ENCODE data around the gene PDCD4. TPM values are rescaled to one million over a fixed set of nuclear protein-coding genes. Genes with fewer than 3 reads are reported as not detected.
"Not testable (repeated sequence)": the region's sequence is repeated elsewhere in the genome, so short reads cannot be mapped to it uniquely, and the experiment has no call there.

PDCD4 gene
- total RNA-seq, 2 experiments from 2014 or later: 125 TPM

DNA sequence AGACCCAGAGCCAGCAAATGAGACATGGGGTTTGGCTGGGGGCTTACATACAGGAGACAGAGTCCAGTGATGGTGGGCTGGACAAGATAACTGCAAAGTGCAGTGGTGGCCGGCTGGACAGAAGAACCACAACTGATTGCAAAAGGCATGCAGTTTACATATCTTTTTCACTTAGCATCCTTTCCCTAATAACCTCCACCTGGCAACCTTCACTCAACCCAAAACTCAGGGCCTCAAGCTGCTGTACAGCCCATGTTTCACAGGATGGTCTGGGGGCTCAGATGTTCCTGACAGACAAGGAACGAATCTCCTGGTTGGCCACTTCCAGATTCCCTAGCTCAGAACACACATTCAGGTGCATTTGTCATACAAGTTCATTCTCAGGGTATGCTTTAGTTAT lies 7.8 kb upstream of the PDCD4 start:
- Mint-ChIP-seq H3K4me3 (no peak overlapping the region), H3K27ac (peak overlapping the region; percentile 95), H3K36me3 (peaks cover 6% of the 10 kb centered on the region), H3K27me3 (no peaks in the 10 kb centered on the region), H3K9me3 (peaks cover 2% of the 10 kb centered on the region), H3K4me1 (peaks cover 94% of the 10 kb centered on the region)
- DNase-seq: no peak

DNA sequence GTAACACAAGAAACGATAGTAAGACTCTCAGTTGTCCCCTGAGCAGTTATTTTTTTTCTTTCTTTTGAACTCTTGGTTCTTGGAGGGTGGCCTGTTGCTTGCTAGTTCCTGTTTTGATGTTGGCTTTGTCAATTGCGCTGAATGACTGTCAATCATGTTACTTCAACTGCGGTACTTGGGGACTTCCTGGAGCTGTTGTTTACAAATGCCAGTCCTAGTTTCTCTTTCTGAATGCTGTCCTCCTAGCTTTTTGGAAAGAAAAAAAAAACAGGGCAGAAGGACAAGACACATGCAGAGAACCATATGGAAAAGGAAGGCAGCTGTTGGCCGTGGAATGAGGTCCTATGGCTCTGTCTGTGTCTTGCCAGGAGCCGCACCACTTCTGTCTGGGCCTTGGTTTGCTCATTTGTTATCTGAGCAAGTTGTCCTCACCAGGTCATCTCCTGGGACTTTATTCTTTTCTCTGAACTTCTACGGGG lies 7.0 kb upstream of the PDCD4 start:
- Mint-ChIP-seq H3K4me1 (peaks cover 94% of the 10 kb centered on the region), H3K27ac (peak overlapping the region; percentile 95), H3K4me3 (peak overlapping the region; percentile 68), H3K9me3 (peaks cover 2% of the 10 kb centered on the region), H3K27me3 (no peaks in the 10 kb centered on the region), H3K36me3 (peaks cover 10% of the 10 kb centered on the region)
- no peak for DNase-seq

DNA sequence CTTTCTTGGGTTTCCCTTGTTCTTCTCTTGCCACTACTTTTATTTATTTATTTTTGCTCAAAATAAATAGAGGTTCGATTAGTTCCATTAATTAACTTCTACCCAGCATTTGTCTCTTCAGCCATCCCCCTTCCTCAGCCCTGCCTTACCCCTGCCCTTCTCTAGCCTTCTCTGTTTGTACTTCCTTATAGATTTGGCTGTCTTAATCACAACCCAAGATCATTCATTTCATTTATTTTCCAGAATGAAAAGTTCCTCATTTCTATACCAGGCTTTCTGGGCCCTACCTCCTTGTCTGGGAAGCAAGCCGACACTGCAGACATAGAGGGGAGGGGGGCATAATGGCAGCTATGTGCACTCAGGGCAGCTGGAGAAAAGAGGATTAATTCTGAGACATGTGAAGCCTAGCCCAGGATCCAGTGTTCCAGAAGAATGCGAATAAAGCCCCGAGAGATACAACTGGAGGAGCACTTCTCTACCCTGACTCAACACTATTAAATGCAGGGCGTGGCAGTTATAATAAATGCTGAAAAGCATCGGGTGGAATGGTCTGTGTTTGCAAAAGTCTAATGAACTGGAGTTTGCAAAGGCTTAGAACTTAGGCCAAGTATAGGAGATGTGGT lies 6.4 kb upstream of the PDCD4 start:
- no peak for DNase-seq
- H3K27me3 Mint-ChIP-seq: no peaks in the 10 kb centered on the region
- H3K36me3 Mint-ChIP-seq: peaks cover 13% of the 10 kb centered on the region
- H3K4me1 Mint-ChIP-seq: peaks cover 93% of the 10 kb centered on the region
- peak overlapping the region; percentile 68 for H3K4me3 Mint-ChIP-seq
- H3K27ac Mint-ChIP-seq: peak overlapping the region; percentile 95
- H3K9me3 Mint-ChIP-seq: peaks cover 2% of the 10 kb centered on the region

DNA sequence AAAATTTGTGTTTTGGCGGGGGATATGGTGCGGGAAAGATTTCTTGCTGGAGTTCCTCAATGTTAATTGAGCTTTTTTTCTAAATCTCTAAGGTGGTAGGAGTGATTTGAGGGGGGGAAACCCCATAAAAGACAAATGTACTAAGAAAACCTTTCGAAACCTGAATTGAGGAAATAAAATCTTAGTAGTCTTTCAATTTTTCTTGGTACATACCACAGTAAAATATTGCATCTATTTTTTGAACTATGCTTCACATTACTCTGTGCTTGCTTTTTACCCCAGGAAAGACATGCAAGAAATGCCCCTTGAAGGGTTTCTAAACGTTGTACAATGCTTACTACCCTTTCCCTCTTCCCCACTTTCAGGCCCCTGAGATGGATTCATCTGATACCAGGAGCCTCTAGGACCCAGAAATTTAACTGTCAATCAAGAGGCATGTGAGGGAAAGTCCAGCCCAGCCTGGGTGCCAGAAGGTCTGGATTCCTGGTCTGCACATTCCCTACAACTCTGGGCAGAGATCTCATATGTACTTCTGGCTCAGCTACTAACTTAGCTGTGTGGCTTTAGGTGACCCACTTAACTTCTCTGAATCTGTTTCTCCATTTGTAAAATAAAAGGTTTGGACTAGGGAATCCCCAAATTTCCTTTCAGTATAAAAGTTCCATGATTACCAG lies 5.8 kb upstream of the PDCD4 start:
- H3K4me1 Mint-ChIP-seq: peaks cover 93% of the 10 kb centered on the region
- peaks cover 2% of the 10 kb centered on the region for H3K9me3 Mint-ChIP-seq
- H3K27me3 Mint-ChIP-seq: no peaks in the 10 kb centered on the region
- H3K36me3 Mint-ChIP-seq: peaks cover 9% of the 10 kb centered on the region
- no peak for DNase-seq
- peak overlapping the region; percentile 95 for H3K27ac Mint-ChIP-seq
- peak overlapping the region; percentile 68 for H3K4me3 Mint-ChIP-seq

DNA sequence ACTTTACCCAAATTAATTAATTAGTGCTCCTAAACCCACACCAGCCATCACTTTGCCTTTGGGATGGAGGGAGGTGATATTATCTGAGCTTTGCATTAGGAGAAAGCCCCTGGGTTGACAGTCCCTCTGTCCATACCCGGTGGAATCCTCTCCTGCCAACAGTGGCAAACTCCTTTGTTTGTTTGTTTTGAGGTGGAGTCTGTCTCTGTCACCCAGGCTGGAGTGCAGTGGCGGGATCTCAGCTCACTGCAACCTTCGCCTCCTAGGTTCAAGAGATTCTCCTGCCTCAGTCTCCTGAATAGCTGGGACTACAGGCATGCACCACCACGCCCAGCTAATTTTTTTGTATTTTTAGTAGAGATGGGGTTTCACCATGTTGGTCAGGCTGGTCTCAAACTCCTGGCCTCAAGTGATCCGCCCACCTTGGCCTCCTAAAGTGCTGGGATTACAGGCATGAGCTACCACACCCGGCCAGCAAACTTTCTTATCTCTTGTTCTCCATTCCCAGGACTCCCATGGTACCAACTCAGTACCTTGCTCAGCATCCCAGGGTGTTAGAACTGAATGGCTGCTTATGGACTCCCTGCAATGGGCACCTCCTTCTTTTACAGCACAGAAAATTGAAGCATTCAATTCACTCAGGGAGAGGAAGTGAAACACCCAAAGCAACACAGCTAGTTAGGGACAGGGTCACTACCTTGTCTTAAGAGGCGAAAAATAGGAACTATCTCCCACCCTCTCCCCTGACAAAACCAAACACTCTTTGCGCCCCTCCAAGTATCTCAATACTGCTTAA lies 4.5 kb upstream of the PDCD4 start:
- Mint-ChIP-seq H3K27ac (peak overlapping the region; percentile 82), H3K4me1 (peaks cover 88% of the 10 kb centered on the region)
- DNase-seq, H3K27me3 Mint-ChIP-seq, H3K4me3 Mint-ChIP-seq, H3K9me3 Mint-ChIP-seq, H3K36me3 Mint-ChIP-seq: not testable (repeated sequence)

DNA sequence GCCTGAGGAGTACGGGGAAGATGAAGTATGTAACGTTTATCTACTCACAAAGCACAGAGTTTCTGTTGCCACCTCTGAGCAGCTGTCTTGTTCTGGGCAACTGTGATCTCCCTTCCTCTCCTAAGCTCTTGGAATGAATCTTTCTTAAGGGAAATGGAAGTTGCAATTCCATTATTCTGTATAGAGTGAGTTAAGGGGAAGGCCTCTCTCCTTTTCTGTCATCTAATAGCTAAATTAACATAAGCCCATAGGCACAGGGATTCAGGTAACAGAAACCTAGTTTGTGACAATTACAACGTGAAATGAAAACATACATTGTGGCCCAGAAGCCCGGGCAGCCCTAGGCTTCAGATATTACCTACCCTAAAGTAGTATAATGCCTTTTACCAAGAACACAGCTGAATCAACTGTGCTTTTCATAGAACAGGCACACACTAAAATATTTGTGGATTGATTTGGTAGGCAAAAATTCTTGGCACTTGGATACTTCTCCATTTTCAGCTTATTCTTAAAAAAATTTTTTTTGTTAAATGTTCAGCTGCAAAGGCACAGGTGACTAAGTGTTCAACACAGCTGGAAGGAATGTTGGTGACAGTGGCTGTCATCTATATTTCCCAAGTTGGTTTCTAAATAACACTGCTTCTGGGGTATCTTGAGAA lies 3.8 kb upstream of the PDCD4 start:
- no peak for DNase-seq
- H3K9me3 Mint-ChIP-seq: no peaks in the 10 kb centered on the region
- no peaks in the 10 kb centered on the region for H3K27me3 Mint-ChIP-seq
- peaks cover 8% of the 10 kb centered on the region for H3K36me3 Mint-ChIP-seq
- peak overlapping the region; percentile 82 for H3K27ac Mint-ChIP-seq
- peak overlapping the region; percentile 48 for H3K4me3 Mint-ChIP-seq
- peaks cover 82% of the 10 kb centered on the region for H3K4me1 Mint-ChIP-seq

DNA sequence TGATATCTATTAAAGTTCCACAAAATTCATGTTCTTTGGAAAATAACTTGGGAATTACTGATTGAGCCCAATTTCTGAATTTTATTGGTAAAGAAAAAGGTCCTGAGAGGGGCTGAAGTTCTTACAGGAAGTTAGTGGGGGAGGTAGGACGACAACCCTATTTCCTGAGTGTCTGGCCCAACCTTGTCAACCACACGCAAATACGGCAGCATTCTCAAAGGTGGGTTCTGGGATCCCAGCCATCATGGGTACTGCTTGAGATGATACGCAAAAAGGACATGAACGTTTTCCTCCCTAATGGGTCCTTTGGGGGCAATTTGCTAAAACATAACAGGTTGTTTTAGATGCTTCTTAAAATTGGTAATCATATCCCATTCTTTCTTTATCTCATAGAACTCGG lies 2.7 kb upstream of the PDCD4 start:
- Mint-ChIP-seq H3K4me3 (peak overlapping the region; percentile 48), H3K4me1 (peaks cover 71% of the 10 kb centered on the region), H3K36me3 (peaks cover 10% of the 10 kb centered on the region), H3K27ac (peak overlapping the region; percentile 82), H3K27me3 (no peaks in the 10 kb centered on the region), H3K9me3 (no peaks in the 10 kb centered on the region)
- no peak for DNase-seq

DNA sequence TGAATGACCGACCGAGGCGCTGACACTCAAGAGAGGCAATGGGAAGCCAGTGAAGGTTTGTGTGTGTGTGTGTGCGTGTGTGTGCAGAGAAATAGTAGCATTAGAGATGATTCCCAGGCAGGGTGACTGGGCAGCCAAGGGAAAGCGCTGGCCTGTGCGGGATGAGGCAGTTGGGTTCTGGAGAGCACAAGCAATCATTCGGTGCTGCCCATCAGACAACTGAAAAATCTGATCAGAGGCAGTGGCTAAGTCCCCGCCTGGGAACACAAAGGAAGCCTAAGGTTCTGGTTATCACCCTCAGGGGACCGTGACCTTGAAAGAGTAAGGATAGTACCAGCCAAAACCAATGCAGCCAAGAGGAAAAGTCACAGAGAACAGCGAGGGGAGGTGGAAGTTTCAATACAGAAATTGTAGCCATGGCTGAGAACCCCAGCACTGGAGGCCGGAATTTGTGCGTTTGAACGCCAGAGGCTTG lies 868 bp upstream of the PDCD4 start:
- Mint-ChIP-seq H3K4me1 (peaks cover 63% of the 10 kb centered on the region), H3K27ac (peak overlapping the region; percentile 82), H3K27me3 (no peaks in the 10 kb centered on the region), H3K4me3 (peak overlapping the region; percentile 94), H3K9me3 (no peaks in the 10 kb centered on the region), H3K36me3 (peaks cover 13% of the 10 kb centered on the region)
- DNase-seq: no peak

DNA sequence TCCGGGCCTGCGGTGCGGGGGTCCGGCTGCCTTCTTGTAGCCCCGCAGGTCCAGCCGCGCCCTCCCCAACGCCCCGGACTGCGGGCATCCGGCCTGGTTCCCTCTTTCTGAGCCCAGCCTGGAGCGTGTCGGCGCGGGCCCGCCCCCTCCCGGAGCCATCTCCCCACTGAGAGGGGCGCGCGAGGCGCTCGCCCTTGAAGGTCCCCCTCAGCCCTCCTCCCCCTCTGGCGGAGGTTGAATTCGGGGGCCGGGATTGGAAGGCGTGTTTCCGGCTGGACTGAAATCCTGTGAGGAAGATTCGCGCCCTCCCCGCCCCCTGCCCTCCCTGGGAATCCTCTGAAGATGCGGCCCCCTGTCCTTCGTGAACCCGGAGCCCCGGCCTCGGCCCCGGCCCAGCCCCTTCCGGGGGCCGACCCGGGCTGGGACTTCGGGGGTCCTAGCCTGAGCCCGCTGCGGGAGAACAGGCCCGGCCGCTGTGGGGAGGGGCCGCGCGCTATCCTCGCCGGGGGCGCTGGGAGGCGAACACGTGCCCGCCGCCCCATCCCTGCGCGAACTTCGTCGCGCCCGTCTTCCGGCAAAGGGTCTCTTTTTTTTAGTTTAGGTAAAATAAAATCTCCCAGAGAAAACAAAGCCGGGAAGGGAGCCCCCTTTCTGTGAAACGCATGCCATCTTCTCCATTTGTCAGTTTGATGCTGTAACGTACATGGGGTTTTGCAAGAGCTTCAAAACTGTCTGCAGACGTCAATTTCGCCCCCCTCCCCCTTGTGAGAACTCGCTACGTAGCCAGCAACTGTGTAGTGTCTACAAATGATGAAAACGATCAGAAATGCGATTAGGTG lies 636 bp downstream of the PDCD4 start:
- Mint-ChIP-seq H3K36me3 (peaks cover 16% of the 10 kb centered on the region), H3K4me3 (peak overlapping the region; percentile 94), H3K27me3 (no peaks in the 10 kb centered on the region), H3K9me3 (no peaks in the 10 kb centered on the region), H3K27ac (peak overlapping the region; percentile 95), H3K4me1 (peaks cover 55% of the 10 kb centered on the region)
- peak; percentile 82 for DNase-seq

DNA sequence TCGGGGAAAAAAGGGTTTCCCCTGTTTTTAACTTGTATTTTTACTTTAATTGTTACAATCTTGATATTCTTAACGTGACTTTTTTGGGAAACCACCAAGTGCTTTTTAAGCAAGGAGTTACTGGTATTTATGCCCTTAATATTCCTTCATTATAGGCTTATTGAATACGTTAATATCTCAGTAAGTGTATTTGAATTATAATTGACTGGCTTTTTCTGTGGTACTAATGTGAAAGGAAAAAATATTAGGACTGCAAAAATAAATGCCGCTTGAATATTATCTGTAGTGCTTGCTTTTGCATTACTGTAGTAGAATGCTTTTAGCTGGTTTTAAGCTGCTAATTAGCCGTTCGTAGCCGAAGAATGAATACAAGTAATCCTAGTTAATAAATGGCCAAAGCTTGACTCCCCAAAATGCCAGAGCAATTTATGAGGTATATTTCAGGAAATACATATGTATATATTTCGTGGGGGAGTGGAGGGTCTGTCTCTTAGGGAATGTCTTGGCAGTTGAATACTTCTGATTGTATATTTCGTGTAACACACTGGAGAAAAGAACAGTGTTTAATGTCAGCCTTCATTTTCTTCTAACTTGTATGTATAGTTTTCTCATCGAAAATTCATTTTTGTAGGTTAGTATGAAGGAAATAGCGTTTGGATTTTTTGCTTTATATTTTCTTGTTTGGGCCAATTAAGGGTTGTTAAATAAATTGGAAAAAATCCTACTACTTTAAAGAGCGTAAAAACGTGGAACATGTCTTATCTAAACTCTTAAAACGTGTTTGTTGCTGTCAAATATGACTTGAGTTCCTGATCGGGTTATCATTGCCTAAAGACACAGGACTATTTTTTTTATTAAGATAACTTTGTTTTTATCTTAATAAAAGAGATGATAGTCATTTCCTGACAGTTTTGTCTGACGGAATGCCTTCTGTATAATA lies 1.5 kb downstream of the PDCD4 start:
- H3K9me3 Mint-ChIP-seq: no peaks in the 10 kb centered on the region
- peak overlapping the region; percentile 94 for H3K4me3 Mint-ChIP-seq
- DNase-seq: no peak
- peaks cover 24% of the 10 kb centered on the region for H3K36me3 Mint-ChIP-seq
- peak overlapping the region; percentile 95 for H3K27ac Mint-ChIP-seq
- H3K4me1 Mint-ChIP-seq: peaks cover 55% of the 10 kb centered on the region
- no peaks in the 10 kb centered on the region for H3K27me3 Mint-ChIP-seq

DNA sequence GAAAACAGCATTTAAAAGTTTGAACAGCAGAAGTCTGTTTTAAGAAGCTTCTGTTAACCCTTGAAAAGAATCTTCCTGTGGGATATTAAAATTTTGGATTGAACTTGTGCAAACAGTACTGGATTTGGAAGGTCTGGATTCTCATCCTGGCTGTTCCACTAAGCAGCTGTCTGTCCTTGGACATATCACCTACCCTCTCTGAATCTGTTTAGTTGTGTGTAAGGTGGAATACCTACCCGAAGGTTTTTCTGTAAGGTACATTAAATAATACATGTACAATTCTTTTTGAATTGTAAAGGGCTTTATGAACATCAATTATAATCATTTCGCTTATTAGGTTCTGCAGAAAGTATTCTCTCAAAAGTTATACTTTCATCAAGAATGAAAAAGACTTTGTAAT lies 2.2 kb downstream of the PDCD4 start:
- Mint-ChIP-seq H3K36me3 (peaks cover 27% of the 10 kb centered on the region), H3K27me3 (no peaks in the 10 kb centered on the region)

DNA sequence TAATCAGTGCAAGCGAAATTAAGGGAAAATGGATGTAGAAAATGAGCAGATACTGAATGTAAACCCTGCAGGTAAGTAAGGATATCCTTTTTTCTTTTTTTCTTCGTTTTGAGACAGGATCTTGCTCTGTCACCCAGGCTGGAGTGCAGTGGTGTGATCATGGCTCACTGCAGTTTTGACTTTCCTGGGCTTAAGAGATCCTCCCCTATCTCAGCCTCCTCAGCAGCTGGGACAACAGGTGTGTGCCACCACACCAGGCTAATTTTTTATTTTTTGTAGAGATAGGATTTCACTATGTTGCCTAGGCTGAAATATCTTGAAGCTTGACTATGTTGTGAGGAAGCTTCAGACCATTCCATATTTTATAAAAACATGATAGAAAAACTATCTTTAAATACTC lies 4.3 kb downstream of the PDCD4 start:
- Mint-ChIP-seq H3K27me3 (no peaks in the 10 kb centered on the region), H3K9me3 (no peaks in the 10 kb centered on the region), H3K27ac (peak overlapping the region; percentile 58), H3K4me3 (peak overlapping the region; percentile 44), H3K4me1 (peaks cover 55% of the 10 kb centered on the region), H3K36me3 (peaks cover 26% of the 10 kb centered on the region)
- no peak for DNase-seq

More for the DNA sequence above, 2.2 kb downstream of the PDCD4 start:
- Mint-ChIP-seq H3K4me1 (peaks cover 55% of the 10 kb centered on the region), H3K9me3 (no peaks in the 10 kb centered on the region), H3K27ac (peak overlapping the region; percentile 88), H3K4me3 (peak overlapping the region; percentile 82)
- DNase-seq: no peak

DNA sequence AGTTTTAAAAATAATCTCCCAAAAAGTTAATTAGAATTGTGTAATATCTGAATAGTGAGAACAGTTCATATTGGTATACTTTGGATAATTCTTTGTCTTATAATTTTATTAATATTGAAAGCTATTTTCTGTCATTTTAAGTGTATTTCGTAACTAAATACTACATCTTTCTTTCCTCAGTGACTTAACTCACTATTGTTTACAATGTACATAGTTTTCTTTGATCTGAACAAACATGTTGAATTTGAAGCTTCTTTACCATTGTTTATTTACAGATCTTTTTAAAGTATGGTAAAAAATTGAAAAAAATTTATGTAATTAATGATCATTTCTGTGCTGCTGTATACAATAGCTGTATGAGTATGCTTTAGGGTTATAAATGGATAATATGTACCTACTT lies 5.1 kb downstream of the PDCD4 start:
- peaks cover 58% of the 10 kb centered on the region for H3K4me1 Mint-ChIP-seq
- H3K4me3 Mint-ChIP-seq: no peak overlapping the region
- H3K27ac Mint-ChIP-seq: peak overlapping the region; percentile 65
- H3K36me3 Mint-ChIP-seq: peaks cover 31% of the 10 kb centered on the region
- H3K9me3 Mint-ChIP-seq: no peaks in the 10 kb centered on the region
- no peaks in the 10 kb centered on the region for H3K27me3 Mint-ChIP-seq
- no peak for DNase-seq

Data from activated naive CD8-positive, alpha-beta T cell treated with anti-CD3 and anti-CD28 coated beads for 36 hours (primary cell).